ENCODE measurements around the gene MIS12.

MIS12 gene

DNA sequence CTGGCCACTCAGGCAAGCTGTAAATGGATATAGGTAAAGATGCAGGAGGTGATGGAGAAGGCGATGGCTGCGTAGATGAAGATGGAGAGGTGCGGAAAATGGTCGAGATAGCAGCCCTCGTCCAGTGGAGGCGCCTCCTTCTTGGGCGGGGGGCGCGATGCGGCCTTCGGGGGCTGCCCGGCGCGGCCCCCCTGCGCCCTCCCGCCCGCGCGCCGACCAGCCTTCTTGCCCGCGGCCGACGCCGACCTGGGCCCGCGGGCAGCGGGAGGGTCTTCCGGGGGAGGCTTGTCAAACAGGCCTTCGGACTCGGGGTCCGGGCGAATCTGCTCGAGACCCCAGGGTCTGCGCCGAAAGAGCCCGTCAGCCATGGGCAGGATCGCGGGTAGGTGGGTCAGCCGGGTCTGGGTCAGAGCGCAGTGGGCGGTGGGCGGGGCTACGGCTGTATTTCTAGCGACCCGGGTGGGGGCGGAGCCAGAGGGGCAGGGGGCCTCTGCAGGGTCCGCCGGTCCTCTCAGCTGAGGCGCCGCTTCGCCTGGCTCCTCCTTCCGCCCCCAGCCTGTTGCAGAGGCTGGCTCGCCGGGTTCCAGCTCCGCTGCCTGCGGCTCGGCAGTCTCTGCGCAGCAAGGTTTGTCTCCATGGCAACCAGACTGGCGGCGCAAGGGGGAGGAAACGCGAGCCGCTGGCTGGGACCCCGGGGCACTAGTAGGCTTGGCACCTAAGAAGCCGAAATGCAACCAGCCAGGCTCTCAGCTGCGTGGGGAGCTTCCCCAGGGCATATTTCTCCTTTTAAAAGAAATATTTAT is 14.4 kb downstream of the MIS12 start:
- Histone ChIP-seq H3K27me3 (replicated peaks; ENCODE audit: control insufficient read depth, insufficient read depth, low read length) (no peaks in the 10 kb centered on the region), H3K4me3 (ENCODE audit: low read length) (peak overlapping the region; percentile 76), H3K4me1 (ENCODE audit: control insufficient read depth, insufficient read depth, low read length) (peaks cover 3% of the 10 kb centered on the region), H3K9me3 (ENCODE audit: control insufficient read depth, low read length) (no peaks in the 10 kb centered on the region), H3K36me3 (ENCODE audit: control insufficient read depth, insufficient read depth, low read length, severe bottlenecking) (peaks cover 5% of the 10 kb centered on the region), H3K9ac (ENCODE audit: low read length) (peak overlapping the region; percentile 68)
- DNase-seq (ENCODE audit: low read depth): peak; percentile 99

DNA sequence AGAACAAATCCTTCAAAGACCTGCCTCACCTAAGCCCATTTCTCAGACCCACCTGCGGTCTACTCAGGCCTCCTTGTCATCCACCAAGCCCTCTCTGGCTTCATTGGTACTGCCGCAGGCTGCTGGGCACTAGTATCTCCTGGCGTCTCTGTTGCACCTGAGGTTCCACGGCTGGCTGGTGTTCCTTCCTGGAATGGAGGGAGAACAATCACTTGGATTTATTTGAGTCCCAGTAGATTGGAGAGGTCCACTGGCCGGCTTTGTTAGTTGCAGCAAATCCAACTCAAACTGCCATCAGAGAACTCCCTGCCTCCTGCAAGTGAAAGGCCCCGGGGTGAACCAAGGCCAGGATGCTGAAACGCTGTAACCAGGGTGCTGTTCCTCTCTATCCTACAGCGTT is 15.3 kb downstream of the MIS12 start:
- H3K9ac ChIP-seq (ENCODE audit: low read length): no peak overlapping the region
- peaks cover 5% of the 10 kb centered on the region for H3K36me3 ChIP-seq (ENCODE audit: control insufficient read depth, insufficient read depth, low read length, severe bottlenecking)
- no peak for DNase-seq (ENCODE audit: low read depth)
- H3K4me1 ChIP-seq (ENCODE audit: control insufficient read depth, insufficient read depth, low read length): peaks cover 3% of the 10 kb centered on the region
- no peak overlapping the region for H3K4me3 ChIP-seq (ENCODE audit: low read length)
- H3K9me3 ChIP-seq (ENCODE audit: control insufficient read depth, low read length): no peaks in the 10 kb centered on the region
- no peaks in the 10 kb centered on the region for H3K27me3 ChIP-seq (replicated peaks; ENCODE audit: control insufficient read depth, insufficient read depth, low read length)

DNA sequence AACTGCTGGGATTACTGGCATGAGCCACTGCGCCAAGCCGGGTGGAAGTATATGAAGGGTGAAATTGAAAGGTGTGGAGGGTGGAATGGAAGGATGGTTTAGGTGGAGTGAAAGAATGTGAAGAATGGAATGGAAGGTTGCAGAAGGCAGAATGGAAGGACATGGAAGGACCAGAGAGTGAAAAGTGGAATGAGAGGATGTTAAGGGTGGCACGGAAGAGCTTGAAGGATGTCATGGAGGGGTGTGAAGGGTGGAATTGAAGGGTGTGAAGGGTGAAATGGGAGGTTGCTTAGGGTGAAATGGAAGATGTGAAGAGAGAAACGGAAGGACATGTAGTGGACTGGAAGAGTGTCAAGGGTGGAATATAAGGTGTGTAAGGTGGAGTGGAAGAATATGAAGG is 16.2 kb downstream of the MIS12 start:
- no peak overlapping the region for H3K9ac ChIP-seq (ENCODE audit: low read length)
- H3K4me3 ChIP-seq (ENCODE audit: low read length): no peak overlapping the region
- no peaks in the 10 kb centered on the region for H3K9me3 ChIP-seq (ENCODE audit: control insufficient read depth, low read length)
- H3K36me3 ChIP-seq (ENCODE audit: control insufficient read depth, insufficient read depth, low read length, severe bottlenecking): peaks cover 5% of the 10 kb centered on the region
- DNase-seq (ENCODE audit: low read depth): no peak
- H3K4me1 ChIP-seq (ENCODE audit: control insufficient read depth, insufficient read depth, low read length): peaks cover 3% of the 10 kb centered on the region
- H3K27me3 ChIP-seq (replicated peaks; ENCODE audit: control insufficient read depth, insufficient read depth, low read length): no peaks in the 10 kb centered on the region

DNA sequence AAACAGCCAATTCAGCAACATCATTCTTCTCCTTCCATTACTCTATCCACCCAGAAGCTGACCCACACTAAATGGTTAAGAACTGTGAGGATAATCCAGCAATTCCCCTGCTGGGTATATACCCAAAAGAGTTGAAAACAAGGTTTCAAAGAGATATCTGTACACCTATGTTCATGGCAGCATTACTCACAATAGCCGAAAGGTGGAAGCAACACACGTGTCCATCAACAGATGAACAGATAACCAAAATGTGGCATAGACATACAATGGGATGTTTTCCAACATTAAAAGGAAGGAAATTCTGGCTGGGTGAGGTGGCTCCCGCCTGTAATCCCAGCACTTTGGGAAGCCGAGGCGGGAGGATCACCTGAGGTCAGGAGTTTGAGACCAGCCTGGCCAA is 19.9 kb downstream of the MIS12 start:
- H3K27me3 ChIP-seq (replicated peaks; ENCODE audit: control insufficient read depth, insufficient read depth, low read length): no peaks in the 10 kb centered on the region
- H3K36me3 ChIP-seq (ENCODE audit: control insufficient read depth, insufficient read depth, low read length, severe bottlenecking): peaks cover 5% of the 10 kb centered on the region
- no peaks in the 10 kb centered on the region for H3K4me1 ChIP-seq (ENCODE audit: control insufficient read depth, insufficient read depth, low read length)
- no peak for DNase-seq (ENCODE audit: low read depth)
- H3K9me3 ChIP-seq (ENCODE audit: control insufficient read depth, low read length): no peaks in the 10 kb centered on the region
- no peak overlapping the region for H3K4me3 ChIP-seq (ENCODE audit: low read length)
- no peak overlapping the region for H3K9ac ChIP-seq (ENCODE audit: low read length)

DNA sequence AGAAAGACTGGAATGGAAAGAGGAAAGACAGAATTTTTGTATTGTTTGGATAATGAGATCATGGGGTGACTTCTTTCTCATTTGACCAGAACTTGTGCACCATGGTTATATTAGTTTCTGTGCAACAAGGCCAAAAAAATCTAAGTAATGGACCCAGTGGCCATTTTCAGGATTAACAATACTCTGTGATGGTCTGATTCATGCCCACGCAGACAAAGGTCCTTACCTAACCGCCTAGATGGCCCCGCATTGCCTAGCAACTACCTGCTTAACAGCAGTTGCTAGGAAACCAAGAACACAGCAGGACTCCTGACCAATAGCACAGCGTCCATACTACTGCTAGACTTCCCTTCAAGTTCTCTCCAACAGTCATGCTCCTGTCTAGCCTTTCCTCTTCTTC is 22.4 kb downstream of the MIS12 start:
- Histone ChIP-seq H3K36me3 (ENCODE audit: control insufficient read depth, insufficient read depth, low read length, severe bottlenecking) (peaks cover 3% of the 10 kb centered on the region), H3K27me3 (replicated peaks; ENCODE audit: control insufficient read depth, insufficient read depth, low read length) (no peaks in the 10 kb centered on the region), H3K9me3 (ENCODE audit: control insufficient read depth, low read length) (no peaks in the 10 kb centered on the region), H3K9ac (ENCODE audit: low read length) (no peak overlapping the region), H3K4me3 (ENCODE audit: low read length) (no peak overlapping the region), H3K4me1 (ENCODE audit: control insufficient read depth, insufficient read depth, low read length) (no peaks in the 10 kb centered on the region)
- peak; percentile 48 for DNase-seq (ENCODE audit: low read depth)

DNA sequence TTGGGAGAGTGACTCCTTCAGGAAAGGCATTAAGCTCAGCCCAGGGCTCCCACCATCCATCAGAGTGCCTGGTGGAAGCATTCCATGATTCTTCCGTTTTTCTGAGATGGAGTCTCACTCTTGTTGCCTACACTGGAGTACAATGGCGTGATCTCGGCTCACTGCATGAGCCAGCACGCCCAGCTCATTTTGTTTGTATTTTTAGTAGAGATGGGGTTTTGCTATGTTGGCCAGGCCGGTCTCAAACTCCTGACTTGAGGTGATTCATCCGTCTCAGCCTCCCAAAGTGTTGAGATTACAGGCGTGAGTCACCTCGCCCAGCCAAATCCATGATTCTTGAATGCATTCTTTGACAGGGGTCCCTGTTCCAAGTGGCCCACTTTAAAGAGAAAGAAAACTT is 23.1 kb downstream of the MIS12 start:
- Histone ChIP-seq H3K4me1 (ENCODE audit: control insufficient read depth, insufficient read depth, low read length) (no peaks in the 10 kb centered on the region), H3K9ac (ENCODE audit: low read length) (no peak overlapping the region), H3K4me3 (ENCODE audit: low read length) (no peak overlapping the region), H3K27me3 (replicated peaks; ENCODE audit: control insufficient read depth, insufficient read depth, low read length) (no peaks in the 10 kb centered on the region), H3K9me3 (ENCODE audit: control insufficient read depth, low read length) (no peaks in the 10 kb centered on the region), H3K36me3 (ENCODE audit: control insufficient read depth, insufficient read depth, low read length, severe bottlenecking) (peaks cover 7% of the 10 kb centered on the region)
- peak; percentile 26 for DNase-seq (ENCODE audit: low read depth)

DNA sequence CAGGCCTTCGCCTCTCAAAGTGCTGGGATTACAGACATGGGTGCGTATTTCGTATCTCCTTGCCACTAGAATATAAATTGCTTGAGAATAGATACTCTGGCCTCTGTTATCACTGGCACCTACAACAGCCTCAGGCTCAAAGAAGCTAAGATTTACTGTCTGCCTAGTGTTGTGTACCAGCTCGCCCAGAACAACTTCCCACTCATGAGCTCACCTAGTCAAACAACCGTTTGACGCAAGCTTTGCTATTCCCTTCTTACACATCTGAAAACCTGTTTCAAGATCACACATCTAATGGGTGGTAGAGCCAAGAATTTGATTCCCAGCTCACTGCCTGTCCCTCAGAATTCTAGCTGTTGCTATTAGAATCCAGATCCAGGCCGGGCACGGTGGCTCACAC is 24.4 kb downstream of the MIS12 start:
- DNase-seq (ENCODE audit: low read depth): no peak
- Histone ChIP-seq H3K27me3 (replicated peaks; ENCODE audit: control insufficient read depth, insufficient read depth, low read length) (no peaks in the 10 kb centered on the region), H3K4me1 (ENCODE audit: control insufficient read depth, insufficient read depth, low read length) (peaks cover 3% of the 10 kb centered on the region), H3K9ac (ENCODE audit: low read length) (no peak overlapping the region), H3K36me3 (ENCODE audit: control insufficient read depth, insufficient read depth, low read length, severe bottlenecking) (peaks cover 16% of the 10 kb centered on the region), H3K4me3 (ENCODE audit: low read length) (no peak overlapping the region), H3K9me3 (ENCODE audit: control insufficient read depth, low read length) (no peaks in the 10 kb centered on the region)

DNA sequence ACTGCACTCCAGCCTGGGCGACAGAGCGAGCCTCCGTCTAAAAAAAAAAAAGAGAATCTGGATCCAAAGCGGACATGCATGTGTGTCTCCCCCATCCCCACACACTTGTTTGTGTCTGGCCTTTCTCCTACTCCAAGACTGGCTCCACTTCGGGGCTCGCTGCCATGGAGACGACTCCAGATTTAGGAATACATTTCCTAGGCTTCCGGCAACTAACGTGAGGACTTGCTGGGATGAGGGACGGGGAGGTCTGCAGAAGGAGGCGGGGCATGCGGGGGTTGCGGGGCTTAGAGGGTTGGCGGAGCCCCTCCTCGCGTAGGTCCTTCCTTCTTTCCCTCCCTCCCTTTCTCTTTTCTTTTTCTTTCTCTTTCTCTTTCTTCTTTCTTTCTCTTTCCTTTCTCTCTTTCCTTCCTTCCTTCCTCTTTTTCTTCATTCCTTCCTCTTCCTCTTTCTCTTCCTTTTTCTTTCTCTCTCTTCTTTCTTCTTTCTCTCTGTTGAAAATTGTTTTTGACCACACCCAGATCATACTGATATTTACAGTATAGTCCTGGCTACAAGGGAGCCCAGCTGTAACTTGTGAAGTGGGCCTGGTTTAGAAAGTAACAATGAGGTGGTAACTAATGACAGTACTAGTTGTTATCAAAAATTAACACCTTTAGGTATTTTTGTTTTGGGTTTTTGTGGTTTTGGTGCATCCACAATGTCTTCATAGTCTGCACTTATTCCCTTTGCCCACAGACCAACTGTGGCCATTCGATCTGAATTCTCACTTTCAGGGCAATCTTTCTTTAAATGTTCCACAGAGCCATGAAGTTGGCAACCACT is 25.2 kb downstream of the MIS12 start:
- DNase-seq (ENCODE audit: low read depth): no peak
- Histone ChIP-seq H3K27me3 (replicated peaks; ENCODE audit: control insufficient read depth, insufficient read depth, low read length) (no peaks in the 10 kb centered on the region), H3K9ac (ENCODE audit: low read length) (no peak overlapping the region), H3K4me1 (ENCODE audit: control insufficient read depth, insufficient read depth, low read length) (peaks cover 9% of the 10 kb centered on the region), H3K9me3 (ENCODE audit: control insufficient read depth, low read length) (no peaks in the 10 kb centered on the region), H3K4me3 (ENCODE audit: low read length) (no peak overlapping the region), H3K36me3 (ENCODE audit: control insufficient read depth, insufficient read depth, low read length, severe bottlenecking) (peaks cover 16% of the 10 kb centered on the region)

DNA sequence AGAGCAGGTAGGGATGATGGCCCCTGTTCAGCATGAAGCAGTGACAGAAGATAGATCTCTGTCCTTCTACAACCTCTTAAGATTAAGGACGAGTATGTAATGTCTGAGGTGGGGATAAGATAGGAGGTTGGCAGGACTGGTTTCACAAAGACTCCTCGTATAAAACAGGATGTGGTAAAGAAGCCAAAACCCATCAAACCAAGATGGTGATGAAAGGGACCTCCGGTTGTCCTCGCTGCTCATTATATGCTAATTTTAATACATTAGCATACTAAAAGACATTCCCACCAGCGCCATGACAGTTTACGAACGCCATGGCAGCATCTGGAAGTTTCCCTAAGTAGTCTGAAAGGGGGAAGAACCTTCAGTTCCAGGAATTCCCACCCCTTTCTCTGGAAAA is 27.3 kb downstream of the MIS12 start:
- peaks cover 16% of the 10 kb centered on the region for H3K36me3 ChIP-seq (ENCODE audit: control insufficient read depth, insufficient read depth, low read length, severe bottlenecking)
- peaks cover 14% of the 10 kb centered on the region for H3K4me1 ChIP-seq (ENCODE audit: control insufficient read depth, insufficient read depth, low read length)
- H3K4me3 ChIP-seq (ENCODE audit: low read length): no peak overlapping the region
- H3K27me3 ChIP-seq (replicated peaks; ENCODE audit: control insufficient read depth, insufficient read depth, low read length): no peaks in the 10 kb centered on the region
- H3K9ac ChIP-seq (ENCODE audit: low read length): no peak overlapping the region
- no peak for DNase-seq (ENCODE audit: low read depth)
- H3K9me3 ChIP-seq (ENCODE audit: control insufficient read depth, low read length): no peaks in the 10 kb centered on the region

DNA sequence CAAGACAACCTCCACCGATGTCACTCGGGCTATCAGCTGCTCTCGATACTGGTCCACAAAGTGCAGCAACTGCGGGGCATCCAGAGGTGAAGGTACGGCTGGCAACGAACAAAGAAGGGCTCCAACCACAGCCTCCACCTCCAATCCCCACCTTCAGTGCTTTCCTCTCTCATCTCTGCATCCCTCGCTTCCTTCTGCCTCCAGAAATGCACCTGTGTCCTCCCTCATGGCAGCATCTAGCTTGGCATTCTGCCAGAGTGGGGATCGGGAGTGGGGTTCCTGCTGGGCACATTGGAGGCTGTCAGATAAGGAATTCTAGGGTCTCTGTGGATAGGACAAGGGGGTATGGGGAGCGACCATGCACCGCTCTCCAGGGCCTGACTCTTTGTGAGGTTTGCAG is 28.6 kb downstream of the MIS12 start:
- H3K9me3 ChIP-seq (ENCODE audit: control insufficient read depth, low read length): no peaks in the 10 kb centered on the region

DNA sequence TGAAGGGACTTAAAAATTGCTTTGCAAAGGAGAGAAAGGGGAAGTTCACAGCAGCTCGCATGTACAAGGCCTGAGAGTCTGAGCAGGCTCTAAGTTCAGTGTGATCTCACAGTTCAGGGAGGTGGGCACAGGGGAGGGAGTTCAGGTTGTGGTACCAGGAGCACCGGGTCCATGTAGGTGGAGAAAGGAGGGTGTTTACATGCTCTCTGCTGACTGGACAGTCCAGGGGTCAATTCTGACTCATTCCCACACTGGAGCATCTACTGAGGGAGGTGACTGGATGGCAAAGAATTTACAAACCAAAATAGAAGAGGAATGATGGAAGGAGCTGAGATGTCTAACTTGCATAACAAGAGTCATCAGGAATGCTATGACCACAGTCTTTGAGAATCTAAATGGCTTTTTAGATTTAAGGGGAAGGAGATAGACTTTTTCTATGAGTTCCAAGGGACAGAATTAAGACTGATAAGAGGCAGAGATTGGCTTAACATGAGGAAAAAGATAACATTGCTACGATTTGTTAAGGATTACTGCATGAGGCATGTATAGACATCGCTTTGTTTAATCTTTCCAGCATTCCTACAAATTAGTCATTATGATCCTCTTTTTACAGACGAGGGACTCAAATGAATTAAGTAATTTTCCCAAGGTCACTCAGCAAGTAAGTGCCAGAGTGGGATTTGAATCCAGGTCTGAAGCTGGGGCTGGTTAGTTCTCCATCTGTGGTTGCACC is 29.9 kb downstream of the MIS12 start:
- H3K36me3 ChIP-seq (ENCODE audit: control insufficient read depth, insufficient read depth, low read length, severe bottlenecking): peaks cover 24% of the 10 kb centered on the region
- H3K9me3 ChIP-seq (ENCODE audit: control insufficient read depth, low read length): no peaks in the 10 kb centered on the region
- peak; percentile 90 for DNase-seq (ENCODE audit: low read depth)
- H3K4me3 ChIP-seq (ENCODE audit: low read length): no peak overlapping the region
- no peaks in the 10 kb centered on the region for H3K27me3 ChIP-seq (replicated peaks; ENCODE audit: control insufficient read depth, insufficient read depth, low read length)
- H3K9ac ChIP-seq (ENCODE audit: low read length): no peak overlapping the region
- peaks cover 14% of the 10 kb centered on the region for H3K4me1 ChIP-seq (ENCODE audit: control insufficient read depth, insufficient read depth, low read length)

More for the DNA sequence above, 28.6 kb downstream of the MIS12 start:
- no peak for DNase-seq (ENCODE audit: low read depth)
- H3K27me3 ChIP-seq (replicated peaks; ENCODE audit: control insufficient read depth, insufficient read depth, low read length): no peaks in the 10 kb centered on the region
- peaks cover 16% of the 10 kb centered on the region for H3K36me3 ChIP-seq (ENCODE audit: control insufficient read depth, insufficient read depth, low read length, severe bottlenecking)
- peaks cover 14% of the 10 kb centered on the region for H3K4me1 ChIP-seq (ENCODE audit: control insufficient read depth, insufficient read depth, low read length)
- no peak overlapping the region for H3K4me3 ChIP-seq (ENCODE audit: low read length)
- H3K9ac ChIP-seq (ENCODE audit: low read length): no peak overlapping the region

All from adipocyte (in vitro differentiated cells).